ENCODE measurements around the gene CDH4. TPM values are rescaled to one million over a fixed set of nuclear protein-coding genes. Genes with fewer than 3 reads are reported as not detected.

The CDH4 gene
- total RNA-seq, 1 donor from 2014 or later = 12.1 TPM

- no peak for FAIRE-seq
- TF ChIP-seq, protein P1, sequence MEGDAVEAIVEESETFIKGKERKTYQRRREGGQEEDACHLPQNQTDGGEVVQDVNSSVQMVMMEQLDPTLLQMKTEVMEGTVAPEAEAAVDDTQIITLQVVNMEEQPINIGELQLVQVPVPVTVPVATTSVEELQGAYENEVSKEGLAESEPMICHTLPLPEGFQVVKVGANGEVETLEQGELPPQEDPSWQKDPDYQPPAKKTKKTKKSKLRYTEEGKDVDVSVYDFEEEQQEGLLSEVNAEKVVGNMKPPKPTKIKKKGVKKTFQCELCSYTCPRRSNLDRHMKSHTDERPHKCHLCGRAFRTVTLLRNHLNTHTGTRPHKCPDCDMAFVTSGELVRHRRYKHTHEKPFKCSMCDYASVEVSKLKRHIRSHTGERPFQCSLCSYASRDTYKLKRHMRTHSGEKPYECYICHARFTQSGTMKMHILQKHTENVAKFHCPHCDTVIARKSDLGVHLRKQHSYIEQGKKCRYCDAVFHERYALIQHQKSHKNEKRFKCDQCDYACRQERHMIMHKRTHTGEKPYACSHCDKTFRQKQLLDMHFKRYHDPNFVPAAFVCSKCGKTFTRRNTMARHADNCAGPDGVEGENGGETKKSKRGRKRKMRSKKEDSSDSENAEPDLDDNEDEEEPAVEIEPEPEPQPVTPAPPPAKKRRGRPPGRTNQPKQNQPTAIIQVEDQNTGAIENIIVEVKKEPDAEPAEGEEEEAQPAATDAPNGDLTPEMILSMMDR (IDR thresholded peaks at IDR 0.05; ENCODE audit: insufficient read depth, low read length, severe bottlenecking) = no peak
- H3K27me3 ChIP-seq (ENCODE audit: control insufficient read depth, insufficient read depth, low read length) = no peaks in the 10 kb centered on the region
Observed at GRCh38 chr20:61482901-61483300, 230.8 kb downstream of the CDH4 start.

GRCh38 chr20:61483336-61484067 lies 231.4 kb downstream of the CDH4 start:
- H3K4me3 ChIP-seq (ENCODE audit: low read depth, low read length) = no peak overlapping the region
- FAIRE-seq (no peak), DNase-seq (ENCODE audit: low read depth) (no peak)

More at GRCh38 chr20:61482901-61483300, 230.8 kb downstream of the CDH4 start:
- DNase-seq (ENCODE audit: low read depth) = no peak
- Histone ChIP-seq H3K4me3 (ENCODE audit: low read depth, low read length) (no peak overlapping the region), H3K36me3 (ENCODE audit: control insufficient read depth, insufficient read depth, low read length) (no peaks in the 10 kb centered on the region)

GRCh38 chr20:61486198-61486597 lies 234.1 kb downstream of the CDH4 start:
- peak; percentile 47 for FAIRE-seq
- H3K36me3 ChIP-seq (ENCODE audit: control insufficient read depth, insufficient read depth, low read length) = no peaks in the 10 kb centered on the region
- no peak overlapping the region for H3K4me3 ChIP-seq (ENCODE audit: low read depth, low read length)
- H3K27me3 ChIP-seq (ENCODE audit: control insufficient read depth, insufficient read depth, low read length) = no peaks in the 10 kb centered on the region
- no peak for DNase-seq (ENCODE audit: low read depth)
- TF ChIP-seq, protein P1 (IDR thresholded peaks at IDR 0.05; ENCODE audit: insufficient read depth, low read length, severe bottlenecking) = no peak

More at GRCh38 chr20:61483336-61484067, 231.4 kb downstream of the CDH4 start:
- TF ChIP-seq, protein P1 (IDR thresholded peaks at IDR 0.05; ENCODE audit: insufficient read depth, low read length, severe bottlenecking) = no peak
- H3K27me3 ChIP-seq (ENCODE audit: control insufficient read depth, insufficient read depth, low read length) = no peaks in the 10 kb centered on the region
- no peaks in the 10 kb centered on the region for H3K36me3 ChIP-seq (ENCODE audit: control insufficient read depth, insufficient read depth, low read length)

GRCh38 chr20:61487346-61487996 lies 235.4 kb downstream of the CDH4 start:
- Histone ChIP-seq H3K36me3 (ENCODE audit: control insufficient read depth, insufficient read depth, low read length) (no peaks in the 10 kb centered on the region), H3K27me3 (ENCODE audit: control insufficient read depth, insufficient read depth, low read length) (no peaks in the 10 kb centered on the region), H3K4me3 (ENCODE audit: low read depth, low read length) (no peak overlapping the region)
- peak; percentile 53 for DNase-seq (ENCODE audit: low read depth)
- TF ChIP-seq, protein P1 (IDR thresholded peaks at IDR 0.05; ENCODE audit: insufficient read depth, low read length, severe bottlenecking) = no peak
- FAIRE-seq = no peak

DNA sequence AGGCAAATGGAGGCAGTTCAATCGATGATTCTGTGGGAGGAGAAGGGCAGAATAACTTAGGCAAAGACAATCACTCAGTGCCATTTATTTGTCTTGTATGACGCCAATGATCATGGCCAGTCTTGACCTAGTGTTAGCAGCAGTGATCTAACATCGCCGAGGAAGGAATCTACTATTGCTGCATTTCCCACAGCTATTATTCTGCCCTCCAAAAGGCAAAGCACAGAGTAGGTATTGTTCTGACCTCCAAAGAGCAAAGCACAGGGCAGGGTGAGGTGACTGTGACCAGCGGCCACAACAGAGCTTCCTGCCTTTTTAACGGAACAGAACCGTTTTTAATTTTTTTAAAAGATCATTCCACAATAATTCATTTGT lies 235.9 kb downstream of the CDH4 start:
- TF ChIP-seq, protein P1 (IDR thresholded peaks at IDR 0.05; ENCODE audit: insufficient read depth, low read length, severe bottlenecking) = no peak
- Histone ChIP-seq H3K4me3 (ENCODE audit: low read depth, low read length) (no peak overlapping the region), H3K27me3 (ENCODE audit: control insufficient read depth, insufficient read depth, low read length) (no peaks in the 10 kb centered on the region), H3K36me3 (ENCODE audit: control insufficient read depth, insufficient read depth, low read length) (no peaks in the 10 kb centered on the region)
- no peak for FAIRE-seq
- no peak for DNase-seq (ENCODE audit: low read depth)
